A204.1 (cell line): ENCODE measurements around the gene AGRN.

Experiments
- FAIRE-seq: peaks from 2 replicates; lab custom pipeline; 2012; peaks lifted over from hg19 to GRCh38; lab: Jason Lieb, UNC

The AGRN gene

DNA sequence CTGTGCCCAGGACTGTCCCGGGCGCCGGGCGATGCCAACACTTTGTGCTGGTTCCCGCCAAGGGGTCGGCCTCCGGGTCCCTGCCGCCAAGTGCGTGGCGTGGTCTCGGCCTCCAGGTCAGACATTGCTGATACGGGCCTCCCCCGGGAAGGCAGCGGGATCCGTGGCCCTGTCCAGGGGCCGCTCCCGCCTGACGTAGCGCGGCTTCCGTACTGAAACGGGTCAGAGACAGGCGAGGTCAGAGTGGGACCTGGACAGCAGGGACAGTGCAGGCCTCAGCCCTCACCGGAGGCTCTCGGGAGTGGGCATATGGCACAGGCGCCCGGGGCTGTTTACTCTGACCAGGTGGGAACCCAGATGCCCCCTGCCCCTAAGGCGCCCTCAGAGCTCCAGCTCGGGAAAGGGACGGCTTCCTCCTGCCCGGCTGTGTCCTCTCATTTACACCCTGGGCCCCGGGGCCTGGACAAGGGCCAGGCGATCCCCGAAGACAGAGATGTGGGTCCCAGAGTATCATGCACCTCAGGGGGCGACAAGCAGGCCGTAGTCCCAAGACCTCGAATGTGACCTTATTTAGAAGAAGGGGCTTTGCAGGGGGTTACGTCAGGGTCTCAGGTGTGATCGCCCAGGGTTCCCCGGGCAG, 63.0 kb downstream of the AGRN start:
- FAIRE-seq = no peak

DNA sequence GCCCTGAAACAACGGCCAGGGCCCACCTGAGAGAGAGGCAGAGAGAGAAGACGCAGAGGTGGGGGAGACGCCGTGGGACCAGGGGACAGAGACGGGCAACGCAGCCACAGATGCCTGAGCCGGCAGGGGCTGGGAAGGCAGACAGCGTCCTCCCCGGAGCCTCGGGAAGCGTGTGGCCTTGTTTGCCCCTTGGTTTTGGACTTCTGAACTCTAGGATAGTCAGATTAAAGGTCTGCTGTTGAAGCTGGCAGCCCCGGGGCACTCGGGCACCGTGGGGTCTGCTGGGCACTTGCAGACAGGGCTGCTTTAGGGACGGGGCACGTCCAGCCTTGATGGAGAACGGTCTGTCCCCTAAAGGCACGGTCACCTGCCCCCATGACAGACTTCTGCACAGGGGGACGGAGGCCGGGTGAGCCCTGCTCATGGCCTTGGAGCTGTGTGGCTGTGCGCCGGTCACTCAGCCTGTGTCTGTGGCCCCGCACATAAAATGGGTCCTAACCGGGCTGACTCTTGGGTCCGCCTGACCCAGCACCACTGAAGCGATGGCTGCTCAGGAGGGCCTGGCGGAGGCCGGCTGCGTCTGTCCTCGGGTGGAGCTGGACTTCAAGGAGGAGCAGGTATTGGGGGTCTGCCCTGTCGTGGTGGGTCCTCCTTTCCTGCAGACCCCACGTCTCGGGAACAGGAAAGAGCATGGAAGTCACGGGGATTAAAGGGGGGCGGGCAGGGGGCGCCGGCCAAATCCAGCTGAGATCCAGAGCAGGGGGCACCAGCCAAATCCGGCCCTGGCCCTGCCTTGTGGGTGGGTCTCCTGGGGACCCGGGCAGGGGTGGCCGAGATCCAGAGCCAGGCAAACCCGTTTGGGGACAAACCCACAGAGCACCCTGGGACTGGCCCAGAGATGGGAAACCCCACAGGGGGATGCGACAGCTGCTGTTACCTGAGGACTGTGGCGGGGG, 63.8 kb downstream of the AGRN start:
- no peak for FAIRE-seq

DNA sequence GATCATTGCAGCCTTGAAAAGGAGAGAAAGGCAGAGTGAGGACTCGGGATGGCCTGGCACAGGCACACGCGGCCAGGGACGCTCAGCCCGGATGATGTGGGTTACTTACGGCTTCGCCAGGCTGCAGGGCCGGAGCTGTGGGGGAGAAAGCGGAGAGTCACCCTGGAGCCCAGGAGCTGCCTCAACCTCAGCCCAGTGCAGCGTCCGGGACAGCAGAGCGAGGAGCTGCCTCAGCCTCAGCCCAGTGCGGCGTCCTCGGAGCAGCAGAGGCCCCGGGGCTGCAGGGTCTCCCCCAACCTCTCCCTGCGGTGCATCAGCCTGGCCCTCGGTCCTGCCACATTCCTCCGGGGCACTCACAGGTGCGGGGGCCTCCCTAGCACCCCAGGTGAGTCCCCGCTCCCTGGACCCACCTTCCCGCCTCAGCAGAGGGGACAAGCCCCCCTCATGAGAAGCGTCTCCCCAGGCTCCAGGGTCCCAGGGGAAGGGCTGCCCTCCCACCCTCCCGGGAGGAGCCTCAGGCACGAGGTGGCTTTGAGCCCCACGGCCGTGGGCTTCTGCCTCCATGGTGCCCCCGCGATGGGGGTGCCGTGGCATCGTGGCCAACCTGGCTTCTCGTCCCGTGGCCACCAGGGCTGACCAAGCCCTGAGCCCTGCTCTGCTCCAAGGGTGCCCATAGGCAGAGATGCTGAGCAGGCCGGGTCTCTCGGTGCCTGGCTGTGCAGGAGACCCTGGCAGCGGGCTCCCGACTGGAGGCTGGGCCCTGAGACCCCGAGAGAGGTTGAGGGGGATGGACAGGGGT, 64.7 kb downstream of the AGRN start:
- no peak for FAIRE-seq

DNA sequence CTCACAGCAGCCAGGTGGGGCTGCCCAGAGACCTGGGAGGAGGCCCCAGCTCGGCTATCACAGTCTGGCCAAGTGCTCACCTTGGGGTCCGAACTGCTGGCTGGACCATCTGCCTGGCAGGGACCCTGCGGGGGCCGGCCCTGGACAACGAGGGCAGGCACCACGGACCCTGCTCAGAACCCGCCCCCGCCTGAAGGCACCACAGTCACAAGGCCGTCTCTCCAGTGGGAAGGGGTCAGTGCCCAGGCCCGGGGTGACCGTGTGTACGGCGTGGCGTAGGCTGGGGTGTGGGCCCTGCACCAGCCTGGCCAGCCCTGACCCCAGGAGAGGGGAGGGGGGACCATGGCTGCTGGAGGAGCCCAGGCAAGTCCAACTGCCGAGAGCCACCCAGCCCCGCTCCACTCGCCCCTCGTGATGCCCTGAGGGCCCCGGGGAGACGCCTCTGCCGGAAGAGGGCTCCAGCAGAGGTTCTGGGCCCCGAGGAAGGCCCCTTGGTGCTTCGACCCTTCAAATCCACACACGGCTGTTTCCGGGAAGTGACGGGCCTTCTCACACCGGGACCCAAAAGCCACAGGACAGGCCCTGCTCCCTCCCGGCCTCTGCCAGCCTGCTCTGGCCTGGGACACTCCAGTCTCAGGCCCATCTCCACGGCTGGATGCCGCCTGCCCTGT, 65.4 kb downstream of the AGRN start:
- FAIRE-seq = no peak

DNA sequence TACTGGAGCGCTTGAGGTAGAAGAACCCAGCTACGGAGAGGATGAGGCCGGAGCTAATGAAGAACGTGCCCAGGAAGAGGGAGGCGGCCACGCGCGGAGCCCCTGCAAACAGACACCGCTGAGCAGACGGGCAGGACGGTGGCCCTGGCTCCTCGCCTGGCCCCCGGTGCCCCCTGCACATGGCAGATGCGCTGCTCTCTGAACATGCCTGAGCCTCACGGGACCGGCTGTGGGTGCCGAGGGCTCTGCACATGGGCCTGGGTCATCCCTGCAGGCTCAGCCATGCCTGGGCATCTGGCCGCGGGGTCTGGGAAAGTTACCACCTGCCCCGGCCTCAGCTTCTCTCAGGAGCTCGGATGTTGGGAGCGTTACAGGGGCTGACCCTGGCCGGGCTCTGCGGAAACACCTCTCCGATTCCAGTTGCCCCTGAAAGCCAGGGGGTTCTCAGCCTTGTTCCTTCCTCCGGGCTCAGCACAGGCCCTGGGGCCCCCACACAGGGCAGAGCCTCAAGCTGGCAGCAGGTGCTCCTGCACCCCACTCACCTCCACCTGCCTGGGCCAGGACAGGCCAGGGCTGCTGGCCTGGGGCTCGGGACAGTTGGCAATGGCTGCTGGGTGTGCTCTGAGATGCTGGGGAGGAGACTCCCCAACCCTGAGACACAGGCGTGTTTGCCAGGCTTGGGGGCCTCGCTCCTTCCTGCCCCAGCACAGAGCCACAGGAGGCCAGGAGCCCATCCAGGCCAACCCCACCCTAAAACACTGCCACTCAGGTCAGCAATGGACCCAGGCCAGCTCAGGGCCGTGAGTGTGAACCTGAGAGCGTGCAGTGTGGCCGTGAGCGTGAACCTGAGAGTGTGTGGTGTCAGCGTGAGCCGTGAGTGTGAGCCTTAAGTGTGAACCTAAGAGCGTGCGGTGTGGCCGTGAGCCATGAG, 66.3 kb downstream of the AGRN start:
- FAIRE-seq = no peak

DNA sequence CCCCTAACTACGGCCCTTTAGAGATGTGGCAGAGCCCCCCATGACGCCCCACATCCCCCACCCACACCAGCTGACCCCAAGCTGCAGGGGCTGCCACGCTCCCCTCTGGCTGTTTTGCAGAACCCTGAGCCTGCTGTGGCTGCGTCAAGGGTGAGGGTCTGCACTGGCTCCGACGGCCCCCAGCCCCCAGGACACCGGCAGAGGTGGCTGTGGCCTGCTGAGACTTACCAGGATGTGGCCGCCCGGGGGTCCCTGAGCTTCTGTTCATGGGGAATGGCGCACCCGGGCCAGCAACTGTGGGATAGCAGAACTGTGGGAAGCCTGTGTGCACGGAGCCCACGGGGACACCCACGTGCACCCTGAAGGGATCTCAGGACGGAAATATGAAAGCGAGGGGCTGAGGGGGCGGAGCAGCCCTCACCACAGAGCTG, 67.0 kb downstream of the AGRN start:
- no peak for FAIRE-seq

DNA sequence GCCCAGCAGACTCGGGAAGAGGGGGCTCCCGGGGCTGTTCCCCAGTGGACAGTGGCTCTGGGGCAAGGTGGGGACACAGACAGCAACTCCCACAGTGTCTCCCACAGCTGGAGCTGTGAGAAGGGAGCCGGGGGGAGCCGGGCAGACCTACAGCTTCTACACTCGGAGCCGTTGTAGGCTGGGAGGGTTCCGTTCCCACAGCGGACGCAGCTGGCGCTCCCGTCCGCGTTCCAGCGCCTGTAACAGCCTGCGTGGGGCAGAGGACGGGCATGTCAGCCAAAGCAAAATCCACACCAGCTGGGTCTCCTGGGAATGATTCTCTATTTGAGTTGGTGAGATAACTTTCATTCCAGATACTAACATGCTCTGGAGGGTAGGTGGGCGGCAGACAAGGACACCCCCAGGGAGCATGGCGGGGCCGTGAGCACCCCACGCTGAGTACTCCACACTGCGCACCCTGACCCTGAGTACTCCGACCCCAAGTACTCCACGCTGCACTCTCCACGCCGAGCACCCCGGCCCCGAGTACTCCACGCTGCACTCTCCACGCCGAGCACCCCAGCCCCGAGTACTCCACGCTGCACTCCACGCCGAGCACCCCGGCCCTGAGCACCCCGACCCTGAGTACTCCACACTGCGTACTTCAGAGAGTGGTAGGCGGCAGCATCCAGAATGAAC, 67.6 kb downstream of the AGRN start:
- FAIRE-seq = no peak

DNA sequence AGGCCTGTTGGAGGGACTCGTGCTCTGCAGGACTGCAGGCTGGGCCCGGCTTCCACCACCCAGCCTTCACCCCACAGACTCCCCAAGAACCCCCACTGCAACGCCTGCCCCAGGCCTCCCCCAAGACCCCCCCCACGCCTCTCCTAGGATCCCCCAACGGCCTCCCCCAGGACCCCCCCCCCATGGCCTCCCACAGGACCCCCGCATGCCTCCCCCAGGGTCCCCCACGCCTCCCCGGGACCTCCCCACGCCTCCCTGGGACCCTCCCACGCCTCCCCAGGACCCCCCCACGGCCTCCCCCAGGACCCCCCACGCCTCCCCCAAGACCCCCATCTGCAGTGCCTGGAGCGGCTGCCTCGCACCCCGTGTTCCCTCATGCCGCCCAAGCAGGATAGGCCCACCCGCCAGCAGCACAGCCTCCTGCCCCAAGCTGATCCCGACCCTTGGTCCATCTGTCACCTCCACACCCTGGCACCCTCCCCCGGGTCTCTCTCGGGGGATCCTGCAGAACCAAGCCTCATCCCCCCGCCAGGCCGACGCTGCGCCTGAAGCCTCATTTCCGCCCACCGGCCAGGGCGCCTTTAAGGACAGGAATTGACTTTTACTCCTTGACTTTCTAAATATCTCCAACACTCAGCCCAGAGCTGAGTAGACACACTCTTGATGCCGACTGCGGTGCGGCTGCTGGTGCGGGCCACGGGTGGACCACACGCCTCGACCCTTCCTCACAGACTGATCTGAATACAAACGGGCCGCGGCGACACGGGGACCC, 68.3 kb downstream of the AGRN start:
- no peak for FAIRE-seq

DNA sequence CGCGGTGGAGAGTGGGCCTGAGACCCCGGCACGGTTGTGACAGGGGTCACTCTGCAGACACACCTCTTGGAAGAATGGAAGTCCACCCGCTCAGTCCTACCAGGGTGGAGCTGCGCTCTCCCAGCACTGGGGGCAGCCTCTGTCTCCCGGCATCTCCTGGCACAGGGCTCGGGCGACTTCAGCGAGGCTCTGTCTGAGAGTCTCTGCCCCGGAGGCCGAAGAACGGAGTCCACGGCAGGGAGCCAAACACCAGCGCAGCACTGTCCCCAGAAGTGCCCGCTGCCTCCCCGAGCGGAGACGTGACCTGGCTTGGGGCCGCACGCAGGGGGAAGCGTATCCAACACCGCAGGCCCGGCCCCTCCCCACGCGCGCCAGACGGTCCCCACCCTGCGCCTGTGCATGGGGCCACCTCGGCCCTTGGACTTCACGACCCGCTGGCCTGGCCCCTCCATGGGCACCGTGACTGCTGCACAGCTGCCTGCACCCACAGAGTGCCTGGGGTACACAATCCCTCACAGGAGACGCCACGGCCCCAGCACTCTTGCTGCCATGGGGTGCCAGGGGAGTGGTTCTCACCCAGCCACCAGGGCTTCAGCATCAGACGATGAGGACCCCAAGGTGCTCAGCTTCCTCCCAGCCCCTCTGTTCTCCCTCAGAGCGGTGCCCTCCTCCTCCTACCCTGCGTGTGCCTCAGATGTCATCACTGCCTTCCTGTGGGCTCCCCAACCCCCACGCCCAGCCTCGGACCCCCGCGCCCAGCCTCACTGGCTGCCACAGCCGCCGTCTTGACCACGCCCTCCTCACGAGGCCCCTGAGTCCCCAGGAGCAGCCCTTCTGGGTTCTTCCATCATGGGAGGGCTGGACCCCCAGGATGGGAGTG, 69.1 kb downstream of the AGRN start:
- no peak for FAIRE-seq

DNA sequence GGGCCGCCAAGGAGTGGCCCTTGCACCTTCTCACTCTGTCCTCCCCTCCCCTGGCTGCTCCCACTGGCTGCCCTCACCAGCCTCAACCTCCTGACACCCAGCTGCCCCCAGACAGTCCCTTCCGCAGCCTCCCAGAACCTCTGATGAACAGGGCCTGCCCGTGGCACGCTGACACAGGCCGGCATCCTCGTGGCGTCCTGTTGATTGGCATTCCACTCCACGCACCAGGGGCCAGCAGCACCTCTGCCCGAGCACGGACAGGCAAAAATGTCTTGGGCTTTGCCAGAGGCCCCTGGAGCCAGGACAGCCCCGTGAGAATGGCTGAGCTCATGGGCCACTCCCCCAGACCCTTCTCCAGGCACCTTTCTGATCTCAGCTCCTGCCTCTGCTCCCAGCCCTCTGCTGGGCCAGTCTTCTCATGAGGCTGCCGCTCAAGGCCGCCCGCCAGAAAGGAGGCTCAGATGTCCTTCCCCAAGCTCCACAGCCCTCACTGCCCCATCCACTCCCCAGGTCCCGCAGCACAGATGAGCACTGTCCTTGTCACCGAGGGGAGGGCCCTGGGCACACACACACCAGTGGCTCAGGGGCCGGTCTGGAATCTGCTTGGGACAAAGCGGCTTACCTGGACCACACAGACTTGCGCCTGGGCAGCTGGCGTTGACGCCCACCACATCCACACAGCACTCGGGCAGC, 70.0 kb downstream of the AGRN start:
- no peak for FAIRE-seq

DNA sequence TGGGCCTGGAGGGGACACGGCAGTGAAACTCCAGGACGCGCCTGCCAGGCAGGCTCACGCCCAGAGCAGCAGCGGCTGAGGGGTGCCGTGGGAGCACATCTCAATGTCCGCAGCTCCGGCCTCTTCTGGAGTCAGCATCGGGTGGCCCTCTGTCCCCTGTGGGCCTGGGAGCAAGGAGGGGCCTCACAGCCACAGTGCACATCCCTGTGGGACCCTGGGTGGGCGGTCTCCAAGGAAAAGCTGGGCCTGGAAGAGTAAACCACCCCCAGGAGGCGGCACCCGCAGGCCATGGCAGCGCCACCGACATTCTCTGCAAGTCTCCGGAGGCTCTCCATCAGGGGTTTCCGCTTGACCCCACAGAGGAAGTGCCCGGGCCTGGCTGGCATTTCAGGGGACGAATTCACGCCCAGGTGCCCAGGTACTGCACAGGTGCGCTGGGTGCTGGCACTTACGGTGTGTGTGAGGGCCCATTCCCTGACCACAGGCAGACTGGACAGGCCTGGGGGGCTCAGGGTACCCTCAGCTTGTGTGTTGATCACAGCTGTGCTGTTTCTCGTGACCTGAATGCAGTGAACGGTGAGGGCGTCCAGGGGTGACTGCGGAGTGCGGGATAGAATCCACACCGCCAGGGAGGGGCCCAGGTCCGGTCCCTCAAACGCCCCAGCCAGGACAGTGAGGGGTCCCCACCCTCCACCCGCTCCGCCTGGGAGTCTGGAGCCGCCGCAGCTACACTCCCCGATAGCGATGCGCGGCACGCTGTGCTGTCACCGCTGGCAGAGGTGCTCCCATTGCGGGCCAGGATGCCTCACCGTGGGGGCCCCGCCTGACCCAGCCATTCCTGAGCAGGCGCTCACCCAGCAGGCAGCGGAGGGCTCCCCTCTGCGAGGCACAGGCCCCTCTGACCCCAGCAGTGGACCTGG, 70.8 kb downstream of the AGRN start:
- FAIRE-seq = no peak

DNA sequence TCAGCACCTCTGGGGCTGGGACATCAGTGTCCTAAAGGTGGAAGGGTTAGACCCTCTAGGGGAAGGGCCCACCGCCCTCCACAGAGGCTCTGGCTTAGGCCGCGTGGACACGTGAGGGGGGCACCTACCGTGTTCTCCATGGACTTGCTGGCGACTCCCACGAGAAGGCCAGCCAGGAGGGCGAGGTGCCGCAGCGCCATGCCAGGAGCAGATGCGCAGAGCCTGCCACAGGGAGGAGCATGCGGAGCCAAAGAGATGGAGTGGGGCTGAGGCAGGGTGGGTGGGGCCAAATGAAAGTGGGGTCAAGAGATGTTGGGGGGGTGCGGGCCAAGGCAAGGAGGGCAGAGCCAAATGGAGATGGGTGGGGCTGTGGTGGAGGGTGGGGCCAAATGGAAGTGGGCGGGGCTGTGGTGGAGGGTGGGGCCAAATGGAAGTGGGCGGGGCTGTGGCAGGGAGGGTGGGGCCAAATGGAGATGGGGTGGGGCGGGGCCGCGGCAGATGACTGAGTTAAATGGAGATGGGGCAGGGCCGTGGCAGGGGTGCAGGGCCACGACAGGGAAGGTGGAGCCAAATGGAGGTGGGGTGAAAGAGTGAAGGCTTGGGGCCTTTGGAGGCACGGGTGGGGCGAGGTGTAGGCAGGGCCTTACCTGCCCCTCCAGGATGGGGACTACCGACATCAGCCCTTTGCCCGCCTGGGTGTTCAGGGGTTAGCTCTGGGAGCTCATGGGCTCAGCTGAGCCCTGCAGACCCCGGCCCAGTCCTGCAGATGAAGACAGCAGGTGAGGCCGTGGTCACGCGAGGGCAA, 71.6 kb downstream of the AGRN start:
- no peak for FAIRE-seq

DNA sequence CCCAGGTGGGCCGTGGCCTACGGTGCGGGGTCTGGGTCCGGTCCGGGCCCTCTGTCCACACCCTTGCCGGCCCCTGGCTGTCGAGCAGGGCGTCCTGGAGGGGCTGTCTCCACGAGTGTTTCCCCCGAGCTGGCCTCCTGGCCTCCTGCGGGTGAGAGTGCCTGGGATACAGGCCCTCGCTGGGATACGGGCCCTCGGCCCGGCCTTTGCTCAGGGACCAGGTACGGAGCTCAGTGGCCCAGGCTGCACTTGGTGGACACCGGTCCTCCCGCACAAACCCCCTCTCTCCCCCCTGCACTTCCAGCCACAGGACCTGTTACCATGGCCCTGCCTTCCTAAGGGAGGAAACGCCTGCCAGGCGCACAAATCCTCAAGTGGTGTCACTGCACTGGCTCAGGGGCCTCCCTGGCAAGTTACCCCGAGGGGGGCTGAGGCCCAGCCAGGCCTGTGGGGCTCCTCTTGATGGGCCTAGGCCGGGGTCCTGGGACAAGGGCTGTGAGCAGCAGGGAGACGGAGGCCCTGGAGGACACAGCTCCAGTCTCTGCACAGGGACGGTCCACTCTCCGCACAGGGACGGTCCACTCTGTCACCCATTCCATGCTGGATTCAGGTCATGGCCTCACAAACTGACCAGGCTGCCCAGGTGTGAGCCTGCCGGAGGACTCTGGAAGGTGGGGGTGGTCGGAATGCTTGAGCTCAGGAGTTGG, 72.4 kb downstream of the AGRN start:
- no peak for FAIRE-seq

DNA sequence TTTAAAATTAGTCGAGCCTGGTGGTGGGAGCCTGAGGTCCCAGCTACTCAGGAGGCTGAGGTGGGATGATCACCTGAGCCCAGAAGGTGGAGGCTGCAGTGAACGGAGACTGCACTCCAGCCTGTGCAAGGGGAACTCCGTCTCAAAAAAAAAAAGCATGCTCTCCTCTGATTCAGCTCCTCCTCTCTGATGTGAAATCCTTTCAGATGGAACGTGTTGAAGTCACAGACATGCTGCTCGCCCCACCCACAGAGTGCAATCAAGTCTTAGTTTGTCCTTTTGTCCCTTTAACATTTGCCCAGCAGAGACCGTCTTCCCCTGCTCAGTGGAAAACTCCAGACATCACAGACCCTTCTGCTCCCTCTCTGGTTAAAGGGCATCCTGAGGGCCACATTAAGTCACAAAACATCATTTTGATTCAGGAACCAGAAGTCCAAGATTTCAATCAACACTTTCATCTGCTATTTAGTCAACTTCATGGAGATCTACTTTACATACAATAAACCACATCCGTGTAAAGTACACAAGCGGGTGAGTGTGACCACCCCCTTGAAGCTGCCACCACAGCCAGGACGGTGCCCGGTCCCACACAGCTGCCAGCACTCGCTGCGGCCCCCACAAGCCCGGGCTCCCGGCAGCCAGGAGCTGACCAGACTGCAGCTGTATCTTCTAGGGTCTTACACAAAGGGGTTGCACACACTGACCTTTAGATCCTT, 73.1 kb downstream of the AGRN start:
- no peak for FAIRE-seq

DNA sequence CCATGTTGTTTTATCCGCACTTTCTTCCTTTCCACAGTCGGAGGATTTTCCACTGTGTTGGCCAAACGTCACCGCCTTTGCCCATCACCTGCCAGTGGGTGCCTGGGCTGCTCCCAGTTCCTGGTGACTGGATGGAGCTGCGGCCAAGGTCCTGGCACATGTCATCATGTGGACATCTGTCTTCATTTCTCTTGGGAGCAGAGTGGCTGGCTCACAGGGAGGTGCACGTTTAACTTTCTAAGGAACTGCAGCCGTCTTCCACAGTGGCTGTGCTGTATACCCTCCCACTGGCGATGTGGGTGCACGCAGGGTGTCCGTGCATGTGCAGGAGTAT, 73.7 kb downstream of the AGRN start:
- no peak for FAIRE-seq
